ENCODE results near the gene NPEPPS.

Gene NPEPPS

GRCh38 chr17:47621293-47622179, 90.6 kb downstream of the NPEPPS start:
- no peak overlapping the region for H3K4me3 ChIP-seq (ENCODE audit: low read depth, low read length)
- TF ChIP-seq, protein P1, sequence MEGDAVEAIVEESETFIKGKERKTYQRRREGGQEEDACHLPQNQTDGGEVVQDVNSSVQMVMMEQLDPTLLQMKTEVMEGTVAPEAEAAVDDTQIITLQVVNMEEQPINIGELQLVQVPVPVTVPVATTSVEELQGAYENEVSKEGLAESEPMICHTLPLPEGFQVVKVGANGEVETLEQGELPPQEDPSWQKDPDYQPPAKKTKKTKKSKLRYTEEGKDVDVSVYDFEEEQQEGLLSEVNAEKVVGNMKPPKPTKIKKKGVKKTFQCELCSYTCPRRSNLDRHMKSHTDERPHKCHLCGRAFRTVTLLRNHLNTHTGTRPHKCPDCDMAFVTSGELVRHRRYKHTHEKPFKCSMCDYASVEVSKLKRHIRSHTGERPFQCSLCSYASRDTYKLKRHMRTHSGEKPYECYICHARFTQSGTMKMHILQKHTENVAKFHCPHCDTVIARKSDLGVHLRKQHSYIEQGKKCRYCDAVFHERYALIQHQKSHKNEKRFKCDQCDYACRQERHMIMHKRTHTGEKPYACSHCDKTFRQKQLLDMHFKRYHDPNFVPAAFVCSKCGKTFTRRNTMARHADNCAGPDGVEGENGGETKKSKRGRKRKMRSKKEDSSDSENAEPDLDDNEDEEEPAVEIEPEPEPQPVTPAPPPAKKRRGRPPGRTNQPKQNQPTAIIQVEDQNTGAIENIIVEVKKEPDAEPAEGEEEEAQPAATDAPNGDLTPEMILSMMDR (IDR thresholded peaks at IDR 0.05; ENCODE audit: insufficient read depth, low read depth, low read length, missing control alignments), result no peak
- DNase-seq (ENCODE audit: low read depth), result no peak

DNA sequence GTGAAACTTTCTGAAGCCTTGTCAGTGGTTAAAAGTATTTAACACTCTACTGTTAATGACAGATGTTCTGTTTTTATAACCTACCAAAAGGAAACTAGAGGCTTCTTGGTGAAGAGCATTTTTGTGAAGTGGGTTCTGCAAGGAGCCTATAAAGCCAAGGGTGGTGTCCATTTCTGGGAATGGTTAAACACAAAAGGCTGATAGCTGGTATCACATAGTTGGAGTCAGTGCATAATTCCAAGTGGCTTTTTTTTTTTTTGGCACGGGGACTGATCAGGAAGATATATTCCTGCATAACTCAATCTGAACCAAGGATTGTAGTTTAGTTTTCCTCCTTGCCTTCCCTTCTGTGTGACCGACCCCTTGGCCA, 91.3 kb downstream of the NPEPPS start:
- DNase-seq (ENCODE audit: low read depth), result no peak

GRCh38 chr17:47624727-47625068, 93.8 kb downstream of the NPEPPS start:
- DNase-seq (ENCODE audit: low read depth), result no peak
- no peak overlapping the region for H3K4me3 ChIP-seq (ENCODE audit: low read depth, low read length)
- TF ChIP-seq, protein P1 (IDR thresholded peaks at IDR 0.05; ENCODE audit: insufficient read depth, low read depth, low read length, missing control alignments), result no peak

More for the DNA sequence above, 91.3 kb downstream of the NPEPPS start:
- TF ChIP-seq, protein P1 (IDR thresholded peaks at IDR 0.05; ENCODE audit: insufficient read depth, low read depth, low read length, missing control alignments), result no peak
- no peak overlapping the region for H3K4me3 ChIP-seq (ENCODE audit: low read depth, low read length)

- TF ChIP-seq, protein P1 (IDR thresholded peaks at IDR 0.05; ENCODE audit: insufficient read depth, low read depth, low read length, missing control alignments), result no peak
- no peak for DNase-seq (ENCODE audit: low read depth)
- no peak overlapping the region for H3K4me3 ChIP-seq (ENCODE audit: low read depth, low read length)
These were observed 97.2 kb downstream of the NPEPPS start for GRCh38 chr17:47628014-47628566.

DNA sequence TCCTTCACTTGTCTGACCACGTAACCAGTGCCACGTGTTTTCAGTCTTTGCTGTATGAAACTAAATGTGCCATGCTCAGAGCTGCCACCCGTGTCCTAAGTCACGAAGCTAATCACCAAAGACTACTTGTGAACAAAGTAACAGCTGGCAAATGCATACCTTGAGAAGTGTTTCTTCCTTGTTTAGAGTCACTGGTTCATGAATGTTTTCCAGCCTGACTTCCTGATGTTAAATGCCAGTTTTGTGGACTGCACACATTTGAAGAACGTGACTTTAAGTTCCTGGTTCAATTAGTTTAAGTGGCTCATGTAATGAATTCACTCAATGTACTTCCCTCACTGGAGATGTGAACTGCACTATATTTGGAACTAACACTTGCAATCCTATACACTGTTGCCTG, 98.9 kb downstream of the NPEPPS start:
- DNase-seq (ENCODE audit: low read depth), result no peak
- TF ChIP-seq, protein P1 (IDR thresholded peaks at IDR 0.05; ENCODE audit: insufficient read depth, low read depth, low read length, missing control alignments), result no peak
- no peak overlapping the region for H3K4me3 ChIP-seq (ENCODE audit: low read depth, low read length)

GRCh38 chr17:47630614-47631013, 99.7 kb downstream of the NPEPPS start:
- H3K4me3 ChIP-seq (ENCODE audit: low read depth, low read length), result no peak overlapping the region
- DNase-seq (ENCODE audit: low read depth), result no peak
- TF ChIP-seq, protein P1 (IDR thresholded peaks at IDR 0.05; ENCODE audit: insufficient read depth, low read depth, low read length, missing control alignments), result no peak

Measured in GM12865 (cell line).